Measurements from ENCODE around the gene FAM193A.

DNA sequence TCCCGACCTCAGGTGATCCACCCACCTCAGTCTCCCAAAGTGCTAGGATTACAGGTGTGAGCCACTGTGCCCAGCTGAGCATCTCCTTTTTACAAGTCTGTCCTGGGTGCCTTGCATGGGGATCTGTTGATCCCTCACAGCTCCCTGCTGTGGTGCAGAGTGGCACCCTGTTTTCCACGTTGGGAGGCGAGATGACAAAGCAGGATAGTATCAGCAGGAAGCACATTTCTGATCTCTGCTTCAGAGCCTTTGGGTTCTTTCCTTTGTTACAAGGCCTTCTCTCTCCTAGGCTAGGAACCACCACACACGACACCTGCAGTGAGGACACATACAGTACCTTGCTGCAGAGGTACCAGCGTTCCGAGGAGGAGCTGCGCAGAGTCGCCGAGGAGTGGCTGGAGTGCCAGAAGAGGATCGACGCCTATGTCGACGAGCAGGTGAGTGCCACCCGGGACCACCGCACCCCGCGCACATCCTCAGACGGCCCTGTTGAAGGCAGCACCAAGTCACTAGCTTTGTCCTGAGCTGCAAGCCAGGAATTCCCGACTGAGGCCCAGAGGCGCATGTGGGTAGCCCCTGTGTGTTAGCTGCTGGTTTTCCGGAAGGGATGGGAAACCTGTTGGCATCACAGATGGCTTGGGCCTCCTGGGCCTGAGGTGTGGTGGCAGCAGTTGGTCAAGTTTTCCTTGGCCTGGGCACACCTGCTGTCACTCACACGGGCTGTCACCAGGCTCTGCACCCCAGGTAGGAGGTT is 110.1 kb downstream of the FAM193A start:
- TF ChIP-seq POLR2A (IDR thresholded peaks at IDR 0.05; ENCODE audit: low read length), result no peak
- no peak for TF ChIP-seq GATA1 (IDR thresholded peaks at IDR 0.05; ENCODE audit: low read depth, low read length)

All from erythroblast (primary cell).